Stimulated activated memory B cell treated with anti-CD40 and anti-IgM and Interleukin-4, amounts not matched to agents 10 μg/mL and 1 μg/mL and 100 μg/mL, for 72 hours (primary cell): Measurements from ENCODE around the gene FAM135A.

ENCODE experiments used
- ATAC-seq: fragments of 150-1000 bp; cut with Tn5 transposase; 2 replicates; pipeline ENCODE4 v1.10.0; 2021
- H3K27ac Mint-ChIP-seq: one replicate; pipeline ENCODE4 v1.8.0; 2022; ENCODE audit warnings: mild to moderate bottlenecking, mixed read lengths
- H3K27me3 Mint-ChIP-seq: one replicate; pipeline ENCODE4 v1.8.0; 2022; ENCODE audit warnings: mixed read lengths
- H3K36me3 Mint-ChIP-seq: one replicate; pipeline ENCODE4 v1.8.0; 2022; ENCODE audit warnings: mixed read lengths
- H3K4me1 Mint-ChIP-seq: one replicate; pipeline ENCODE4 v1.8.0; 2022; ENCODE audit warnings: mixed read lengths
- H3K4me3 Mint-ChIP-seq: one replicate; pipeline ENCODE4 v1.8.0; 2022; ENCODE audit warnings: mild to moderate bottlenecking, moderate library complexity, mixed read lengths
- H3K9me3 Mint-ChIP-seq: one replicate; pipeline ENCODE4 v1.8.0; 2022; ENCODE audit warnings: mixed read lengths

The FAM135A gene

GRCh38 chr6:70389261-70389660 is 24.0 kb upstream of the FAM135A start:
- H3K27ac Mint-ChIP-seq: no peak overlapping the region
- H3K36me3 Mint-ChIP-seq: peaks cover 5% of the 10 kb centered on the region
- no peaks in the 10 kb centered on the region for H3K9me3 Mint-ChIP-seq
- H3K4me3 Mint-ChIP-seq: no peak overlapping the region
- H3K4me1 Mint-ChIP-seq: no peaks in the 10 kb centered on the region
- no peak for ATAC-seq
- H3K27me3 Mint-ChIP-seq: peaks cover 24% of the 10 kb centered on the region

GRCh38 chr6:70390067-70390466 is 23.2 kb upstream of the FAM135A start:
- H3K9me3 Mint-ChIP-seq: no peaks in the 10 kb centered on the region
- no peak overlapping the region for H3K27ac Mint-ChIP-seq
- ATAC-seq: no peak
- H3K4me3 Mint-ChIP-seq: no peak overlapping the region
- H3K27me3 Mint-ChIP-seq: peaks cover 21% of the 10 kb centered on the region
- H3K36me3 Mint-ChIP-seq: peaks cover 5% of the 10 kb centered on the region
- H3K4me1 Mint-ChIP-seq: no peaks in the 10 kb centered on the region

GRCh38 chr6:70391492-70391891 is 21.8 kb upstream of the FAM135A start:
- Mint-ChIP-seq H3K27me3 (peaks cover 29% of the 10 kb centered on the region), H3K27ac (no peak overlapping the region), H3K4me1 (no peaks in the 10 kb centered on the region), H3K9me3 (no peaks in the 10 kb centered on the region), H3K4me3 (no peak overlapping the region), H3K36me3 (peaks cover 5% of the 10 kb centered on the region)
- no peak for ATAC-seq

- H3K4me3 Mint-ChIP-seq: no peak overlapping the region
- H3K9me3 Mint-ChIP-seq: no peaks in the 10 kb centered on the region
- H3K36me3 Mint-ChIP-seq: peaks cover 5% of the 10 kb centered on the region
- H3K27me3 Mint-ChIP-seq: peaks cover 32% of the 10 kb centered on the region
- no peak overlapping the region for H3K27ac Mint-ChIP-seq
- no peaks in the 10 kb centered on the region for H3K4me1 Mint-ChIP-seq
- ATAC-seq: no peak
These were observed 18.6 kb upstream of the FAM135A start for GRCh38 chr6:70394518-70395300.

GRCh38 chr6:70395301-70395672 is 18.0 kb upstream of the FAM135A start:
- no peak for ATAC-seq
- Mint-ChIP-seq H3K27ac (no peak overlapping the region), H3K36me3 (peaks cover 5% of the 10 kb centered on the region), H3K4me3 (no peak overlapping the region), H3K4me1 (no peaks in the 10 kb centered on the region), H3K27me3 (peaks cover 38% of the 10 kb centered on the region), H3K9me3 (no peaks in the 10 kb centered on the region)

GRCh38 chr6:70396163-70396562 is 17.1 kb upstream of the FAM135A start:
- Mint-ChIP-seq H3K36me3 (peaks cover 5% of the 10 kb centered on the region), H3K4me1 (no peaks in the 10 kb centered on the region), H3K27ac (no peak overlapping the region), H3K9me3 (no peaks in the 10 kb centered on the region), H3K27me3 (peaks cover 38% of the 10 kb centered on the region), H3K4me3 (no peak overlapping the region)
- ATAC-seq: no peak

- ATAC-seq: no peak
- Mint-ChIP-seq H3K9me3 (no peaks in the 10 kb centered on the region), H3K36me3 (peaks cover 5% of the 10 kb centered on the region), H3K4me3 (no peak overlapping the region), H3K4me1 (no peaks in the 10 kb centered on the region), H3K27me3 (peaks cover 29% of the 10 kb centered on the region), H3K27ac (no peak overlapping the region)
These were observed 16.2 kb upstream of the FAM135A start for GRCh38 chr6:70396796-70397729.

GRCh38 chr6:70398783-70399728 is 14.3 kb upstream of the FAM135A start:
- Mint-ChIP-seq H3K27me3 (peaks cover 17% of the 10 kb centered on the region), H3K4me3 (no peak overlapping the region), H3K4me1 (no peaks in the 10 kb centered on the region), H3K36me3 (no peaks in the 10 kb centered on the region), H3K27ac (no peak overlapping the region), H3K9me3 (no peaks in the 10 kb centered on the region)
- no peak for ATAC-seq

- H3K4me3 Mint-ChIP-seq: no peak overlapping the region
- H3K36me3 Mint-ChIP-seq: no peaks in the 10 kb centered on the region
- no peaks in the 10 kb centered on the region for H3K9me3 Mint-ChIP-seq
- H3K27ac Mint-ChIP-seq: no peak overlapping the region
- no peak for ATAC-seq
- peaks cover 14% of the 10 kb centered on the region for H3K27me3 Mint-ChIP-seq
- H3K4me1 Mint-ChIP-seq: no peaks in the 10 kb centered on the region
These were observed 8.7 kb upstream of the FAM135A start for GRCh38 chr6:70404658-70405057.

- no peaks in the 10 kb centered on the region for H3K36me3 Mint-ChIP-seq
- peaks cover 7% of the 10 kb centered on the region for H3K27me3 Mint-ChIP-seq
- peaks cover 9% of the 10 kb centered on the region for H3K4me1 Mint-ChIP-seq
- no peak overlapping the region for H3K27ac Mint-ChIP-seq
- H3K9me3 Mint-ChIP-seq: no peaks in the 10 kb centered on the region
- ATAC-seq: no peak
- H3K4me3 Mint-ChIP-seq: no peak overlapping the region
These were observed 4.1 kb upstream of the FAM135A start for GRCh38 chr6:70409216-70409615.

- H3K27ac Mint-ChIP-seq: no peak overlapping the region
- peaks cover 27% of the 10 kb centered on the region for H3K4me1 Mint-ChIP-seq
- ATAC-seq: no peak
- no peaks in the 10 kb centered on the region for H3K36me3 Mint-ChIP-seq
- H3K27me3 Mint-ChIP-seq: no peaks in the 10 kb centered on the region
- H3K4me3 Mint-ChIP-seq: peak overlapping the region; percentile 5
- H3K9me3 Mint-ChIP-seq: no peaks in the 10 kb centered on the region
These were observed 1.6 kb upstream of the FAM135A start for GRCh38 chr6:70411542-70412251.

GRCh38 chr6:70412252-70413113 is 825 bp upstream of the FAM135A start:
- Mint-ChIP-seq H3K27ac (peak overlapping the region; percentile 85), H3K4me1 (peaks cover 27% of the 10 kb centered on the region), H3K9me3 (no peaks in the 10 kb centered on the region), H3K4me3 (peak overlapping the region; percentile 86), H3K36me3 (no peaks in the 10 kb centered on the region), H3K27me3 (no peaks in the 10 kb centered on the region)
- ATAC-seq: no peak

- H3K9me3 Mint-ChIP-seq: no peaks in the 10 kb centered on the region
- ATAC-seq: no peak
- peak overlapping the region; percentile 85 for H3K27ac Mint-ChIP-seq
- peaks cover 27% of the 10 kb centered on the region for H3K4me1 Mint-ChIP-seq
- H3K4me3 Mint-ChIP-seq: peak overlapping the region; percentile 86
- no peaks in the 10 kb centered on the region for H3K27me3 Mint-ChIP-seq
- H3K36me3 Mint-ChIP-seq: peaks cover 9% of the 10 kb centered on the region
These were observed 735 bp downstream of the FAM135A start for GRCh38 chr6:70413992-70414494.
